ENCODE measurements around the gene OR6Q1. TPM values are rescaled to one million over a fixed set of nuclear protein-coding genes. Genes with fewer than 3 reads are reported as not detected.

Gene OR6Q1
- total RNA-seq, 6 experiments from 2014 or later: not detected

DNA sequence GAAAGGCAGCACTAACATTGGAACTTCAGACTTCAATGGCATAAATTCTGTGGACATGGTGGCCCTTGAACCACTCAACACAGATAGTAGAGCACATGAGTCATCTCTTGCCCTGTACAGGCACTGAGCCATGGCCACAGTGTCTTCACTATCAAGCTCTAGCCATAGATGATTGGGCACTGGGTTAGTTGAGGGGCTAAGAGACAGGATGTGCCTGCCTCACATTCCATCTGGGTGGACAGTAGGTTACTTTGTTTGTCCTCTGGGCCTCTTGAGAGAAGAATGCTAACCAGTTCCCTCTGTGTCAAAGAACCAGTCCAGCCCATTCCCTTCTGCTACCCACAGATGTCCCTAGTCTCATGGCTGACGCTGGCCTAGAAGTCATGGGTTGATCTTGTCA is 39.8 kb downstream of the OR6Q1 start:
- DNase-seq (no peak), ATAC-seq (no peak)
- Histone ChIP-seq H3K27ac (no peak overlapping the region), H3K36me3 (no peaks in the 10 kb centered on the region), H3K4me1 (no peaks in the 10 kb centered on the region), H3K9me3 (no peaks in the 10 kb centered on the region), H3K4me3 (no peak overlapping the region), H3K27me3 (no peaks in the 10 kb centered on the region)
- no peak for TF ChIP-seq CTCF (IDR thresholded peaks at IDR 0.05)
- no peak for TF ChIP-seq POLR2A (IDR thresholded peaks at IDR 0.05)
- 40% methylated on average over 1 of the region's 1 CpG for WGBS (ENCODE audit: insufficient coverage, low coverage, low lambda C conversion rate, missing lambda C conversion rate)
- intact Hi-C loops (cut with DNase I): no loop called here

GRCh38 chr11:58075781-58076180 is 45.0 kb downstream of the OR6Q1 start:
- DNase-seq: no peak
- Histone ChIP-seq H3K27ac (no peak overlapping the region), H3K9me3 (no peaks in the 10 kb centered on the region), H3K27me3 (no peaks in the 10 kb centered on the region), H3K4me1 (no peaks in the 10 kb centered on the region), H3K36me3 (no peaks in the 10 kb centered on the region), H3K4me3 (no peak overlapping the region)
- 23% methylated on average over 2 of the region's 2 CpGs for WGBS (ENCODE audit: insufficient coverage, low coverage, low lambda C conversion rate, missing lambda C conversion rate)
- no peak for ATAC-seq
- TF ChIP-seq POLR2A (IDR thresholded peaks at IDR 0.05) (no peak), CTCF (IDR thresholded peaks at IDR 0.05) (no peak)
- intact Hi-C loops (cut with DNase I): no loop called here

Small RNA genes within 50 kb of the gene (small RNA-seq; reads per million reads assigned to genes)
- gene RNU6-899P: 0 reads per million in 2 experiments

Other genes with a start within 250 kb of the OR6Q1 start
- not detected for gene OR9Q1, start 7.1 kb upstream of the OR6Q1 start, total RNA-seq
- not detected for gene OR9I1, start 94.6 kb downstream of the OR6Q1 start, total RNA-seq
- gene OR9Q2, start 158.1 kb downstream of the OR6Q1 start, total RNA-seq: not detected
- not detected for gene OR1S2, start 173.2 kb downstream of the OR6Q1 start, total RNA-seq
- gene OR1S1, start 181.8 kb downstream of the OR6Q1 start, total RNA-seq: not detected
- not detected for gene OR10Q1, start 198.0 kb downstream of the OR6Q1 start, total RNA-seq
- gene OR10W1, start 237.3 kb downstream of the OR6Q1 start, total RNA-seq: not detected